GM19463 (cell line): Measurements from ENCODE around the gene NDST4.

ENCODE experiments used
- ATAC-seq: cut with Tn5 transposase; IDR thresholded peaks from one replicate; pipeline ENCODE4 v1.9.1; 2021; ENCODE audit warnings: mild to moderate bottlenecking, moderate library complexity; ENCODE audit not compliant: unreplicated experiment

Gene NDST4

GRCh38 chr4:115113506-115114106 is at the start of gene NDST4:
Gene NDST4, minus strand, starts transcription at chr4:115113620. Its CDS starts 36,584 bp downstream, at chr4:115077036.
- no peak for ATAC-seq

GRCh38 chr4:115159141-115159540 is 45.7 kb upstream of the NDST4 start:
- ATAC-seq = no peak

- ATAC-seq = no peak
Observed at GRCh38 chr4:115158296-115158695, 44.9 kb upstream of the NDST4 start.

GRCh38 chr4:115154826-115155225 is 41.4 kb upstream of the NDST4 start:
- no peak for ATAC-seq

GRCh38 chr4:115152965-115153364 is 39.5 kb upstream of the NDST4 start:
- no peak for ATAC-seq

- no peak for ATAC-seq
Observed at GRCh38 chr4:115152081-115152480, 38.7 kb upstream of the NDST4 start.

GRCh38 chr4:115149106-115149505 is 35.7 kb upstream of the NDST4 start:
- no peak for ATAC-seq

GRCh38 chr4:115145393-115146160 is 32.2 kb upstream of the NDST4 start:
- no peak for ATAC-seq

GRCh38 chr4:115128037-115128436 is 14.6 kb upstream of the NDST4 start:
- ATAC-seq = no peak

- ATAC-seq = no peak
Observed at GRCh38 chr4:115126491-115126890, 13.1 kb upstream of the NDST4 start.

- ATAC-seq = no peak
Observed at GRCh38 chr4:115121351-115122043, 8.1 kb upstream of the NDST4 start.

GRCh38 chr4:115119804-115120352 is 6.5 kb upstream of the NDST4 start:
- no peak for ATAC-seq

GRCh38 chr4:115117651-115118050 is 4.2 kb upstream of the NDST4 start:
- no peak for ATAC-seq

GRCh38 chr4:115110191-115111181 is 2.9 kb downstream of the NDST4 start:
- no peak for ATAC-seq

- ATAC-seq = no peak
Observed at GRCh38 chr4:115108850-115109249, 4.6 kb downstream of the NDST4 start.

GRCh38 chr4:115107411-115107810 is 6.0 kb downstream of the NDST4 start:
- no peak for ATAC-seq

GRCh38 chr4:115101675-115102074 is 11.7 kb downstream of the NDST4 start:
- no peak for ATAC-seq

GRCh38 chr4:115090483-115091075 is 22.8 kb downstream of the NDST4 start:
- ATAC-seq = no peak

GRCh38 chr4:115082633-115083032 is 30.8 kb downstream of the NDST4 start:
- no peak for ATAC-seq

GRCh38 chr4:115076691-115077090 is 36.7 kb downstream of the NDST4 start:
- no peak for ATAC-seq
